GM19324 (cell line): ENCODE measurements around the gene BUD13.

Experiments used
- ATAC-seq: cut with Tn5 transposase; IDR thresholded peaks from one replicate; pipeline ENCODE4 v1.9.1; 2021; ENCODE audit warnings: mild to moderate bottlenecking, moderate library complexity; ENCODE audit not compliant: unreplicated experiment, low FRiP score

BUD13 gene

DNA sequence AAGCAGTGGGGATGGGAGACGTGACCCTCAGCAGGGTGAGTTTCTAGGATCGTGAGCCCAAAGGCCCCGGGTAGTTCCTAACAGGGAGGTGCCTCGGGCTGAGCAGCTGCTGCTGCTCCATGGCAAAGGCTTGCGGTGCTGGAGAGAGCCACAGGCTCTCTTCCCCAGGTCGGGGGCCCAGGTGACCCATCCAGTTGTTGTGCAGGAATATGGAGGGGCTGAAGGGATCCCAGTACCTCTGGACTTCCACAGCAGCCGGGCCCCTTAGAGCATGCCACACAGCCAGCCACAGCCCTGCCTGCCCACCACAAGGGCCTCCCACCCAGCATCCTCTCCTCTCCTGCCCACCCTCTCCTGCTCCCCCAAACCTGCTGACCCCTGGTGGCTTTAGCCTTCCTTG, 49.3 kb downstream of the BUD13 start:
- no peak for ATAC-seq

DNA sequence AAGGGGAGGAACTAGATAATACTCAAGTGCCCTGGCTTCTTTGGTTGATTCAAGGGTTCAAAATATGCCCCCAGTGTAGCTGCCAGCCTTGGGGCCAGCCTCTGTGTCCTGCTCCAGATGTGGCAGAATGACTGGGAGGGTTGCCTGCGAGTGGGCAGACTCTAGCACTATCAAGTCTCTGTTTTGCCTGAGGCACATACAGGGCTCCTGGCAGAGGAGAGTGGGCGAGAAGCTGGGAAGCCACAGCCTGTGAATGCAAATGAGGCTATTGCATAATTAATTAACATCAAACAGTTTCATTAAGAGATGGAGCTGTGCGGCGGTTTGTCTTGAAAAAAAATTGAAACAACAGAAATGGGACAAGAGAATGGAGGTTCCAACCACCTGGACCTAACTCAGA, 50.8 kb downstream of the BUD13 start:
- no peak for ATAC-seq

DNA sequence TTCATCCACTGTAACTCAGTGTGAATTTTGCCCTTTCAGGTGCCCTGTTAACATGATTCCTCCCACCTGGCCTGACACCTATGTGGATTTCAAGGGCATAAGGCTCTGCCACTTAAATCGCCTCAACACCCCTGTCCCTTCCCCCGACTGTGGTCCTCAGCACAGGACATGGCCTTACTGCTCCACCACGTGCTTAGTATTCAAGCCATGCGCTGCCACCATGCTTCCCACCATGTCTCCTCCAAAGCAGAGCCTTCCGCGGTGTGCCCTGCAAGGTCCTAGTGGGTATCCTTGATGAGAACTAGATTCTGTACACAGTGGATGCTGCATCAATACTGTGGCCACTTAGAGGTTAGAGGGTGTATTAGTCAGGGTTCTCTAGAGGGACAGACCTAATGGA, 51.9 kb downstream of the BUD13 start:
- no peak for ATAC-seq

DNA sequence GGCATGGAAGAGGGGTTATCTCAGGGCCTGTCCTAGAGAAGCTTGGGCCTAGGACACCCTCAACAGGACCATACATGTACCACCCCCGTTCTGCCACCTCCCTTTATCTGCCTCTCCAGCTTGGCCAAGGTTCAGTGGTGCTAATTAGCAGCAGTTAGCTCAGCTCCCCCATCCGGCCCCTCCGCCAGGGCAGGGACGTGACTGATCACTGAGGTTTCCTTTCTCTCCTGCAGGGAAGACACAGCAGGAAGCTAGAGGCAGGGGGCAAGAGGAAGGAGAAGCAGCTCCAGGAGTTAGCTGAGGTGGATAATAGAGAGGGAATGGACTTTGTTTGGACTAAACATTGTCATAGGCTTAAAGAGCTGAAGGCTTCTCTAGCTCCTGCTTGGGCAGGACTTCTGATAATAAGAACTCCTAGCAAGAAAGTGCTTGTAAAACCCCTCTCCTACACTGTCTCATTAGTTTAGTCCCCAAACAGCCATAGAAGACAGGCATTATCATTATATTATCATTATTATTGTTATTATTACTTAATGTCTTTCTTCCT, 53.8 kb downstream of the BUD13 start:
- ATAC-seq: no peak

DNA sequence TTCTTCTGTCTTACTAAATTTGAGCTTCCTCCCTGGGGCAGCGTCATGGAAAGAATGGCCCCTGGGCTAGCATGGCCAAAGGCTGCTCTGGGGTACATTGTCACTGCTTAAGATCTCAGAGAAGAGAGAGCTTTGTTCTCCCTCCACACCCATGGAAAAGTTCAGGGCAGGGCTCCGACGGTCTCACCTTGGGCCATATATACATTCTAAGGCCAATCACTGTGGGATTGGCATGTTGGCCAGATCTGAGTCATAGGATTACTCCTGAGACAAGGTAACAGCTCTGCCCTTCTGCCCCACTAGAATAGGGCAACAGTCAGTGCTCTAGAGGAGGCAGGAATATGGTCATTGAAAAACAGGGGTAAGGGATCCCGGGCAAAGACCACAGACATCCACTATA, 56.2 kb downstream of the BUD13 start:
- no peak for ATAC-seq

DNA sequence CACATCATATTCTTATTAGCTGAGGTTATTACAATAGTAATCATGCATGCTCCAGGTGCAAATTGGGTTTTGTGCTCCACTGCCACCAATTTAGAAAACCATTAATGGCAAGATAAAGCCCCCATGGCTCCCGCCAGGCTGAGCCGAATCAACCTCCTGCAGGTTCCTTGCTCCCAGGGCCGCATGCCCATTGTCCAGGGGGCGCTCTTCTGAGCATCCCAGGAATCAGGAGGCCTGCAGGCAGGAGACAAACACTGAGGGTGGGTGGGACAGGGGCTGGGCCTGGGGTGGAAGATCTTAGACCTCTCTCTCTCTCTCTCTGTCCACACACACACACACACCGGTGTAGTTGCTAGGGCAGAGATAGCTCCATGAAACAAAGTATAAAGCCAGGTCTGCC, 57.4 kb downstream of the BUD13 start:
- ATAC-seq: no peak

DNA sequence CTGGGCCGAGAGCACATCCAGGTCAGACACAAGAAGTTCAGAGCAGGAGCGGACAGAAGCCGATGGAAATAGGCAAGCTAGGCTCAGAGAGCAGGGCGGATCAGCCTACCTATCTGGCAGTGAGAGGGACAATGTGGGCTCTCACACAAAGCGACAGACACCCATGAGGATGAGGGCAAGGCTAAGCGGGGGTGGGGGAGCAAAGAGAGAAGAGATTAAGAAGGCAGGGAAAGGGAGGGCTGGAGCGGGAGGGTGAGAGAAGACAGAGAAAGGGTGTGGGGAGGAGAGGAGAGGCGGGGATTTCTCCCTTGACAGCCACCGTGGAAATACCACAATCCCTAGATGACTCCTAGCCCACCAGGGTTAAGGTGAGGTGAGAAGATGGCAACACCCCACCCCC, 57.9 kb downstream of the BUD13 start:
- ATAC-seq: no peak

DNA sequence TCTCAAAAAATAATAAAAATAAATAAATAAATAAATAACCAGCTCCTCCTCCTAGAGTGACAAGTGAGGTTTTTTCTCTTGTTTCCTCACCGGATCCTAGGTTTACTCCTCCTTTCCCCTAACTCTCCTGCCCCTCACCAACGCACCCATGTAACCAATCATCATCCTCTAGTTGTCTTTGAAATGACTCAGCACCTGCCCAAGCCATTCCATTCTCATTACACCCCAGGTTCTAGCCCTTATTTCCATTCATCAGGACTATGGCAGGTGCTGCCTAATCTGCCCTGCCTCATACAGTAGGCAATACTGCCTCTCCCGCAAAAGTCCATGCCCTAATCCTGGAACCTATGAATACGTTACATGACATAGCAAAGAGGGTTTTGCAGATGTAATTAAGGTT, 60.4 kb downstream of the BUD13 start:
- ATAC-seq: no peak

DNA sequence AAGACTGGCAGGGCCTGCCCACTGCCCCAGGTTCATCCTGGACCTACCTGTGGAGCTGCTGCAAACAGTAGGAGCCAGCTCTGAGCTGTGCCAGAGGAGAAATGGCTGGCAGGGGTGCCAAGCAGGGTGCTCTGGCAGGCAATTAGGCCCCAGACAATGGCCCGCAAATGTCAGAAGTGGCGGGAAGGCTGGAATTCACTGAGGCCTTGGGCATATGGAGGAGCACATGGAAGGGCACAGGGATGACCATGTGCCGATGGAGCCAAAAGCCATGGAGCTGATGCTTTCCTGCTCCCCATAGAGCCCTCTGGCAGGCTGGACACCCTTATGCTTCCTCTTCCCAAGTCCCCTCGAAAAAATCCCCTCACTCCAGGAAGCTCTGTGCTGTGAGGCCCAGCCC, 62.0 kb downstream of the BUD13 start:
- no peak for ATAC-seq

DNA sequence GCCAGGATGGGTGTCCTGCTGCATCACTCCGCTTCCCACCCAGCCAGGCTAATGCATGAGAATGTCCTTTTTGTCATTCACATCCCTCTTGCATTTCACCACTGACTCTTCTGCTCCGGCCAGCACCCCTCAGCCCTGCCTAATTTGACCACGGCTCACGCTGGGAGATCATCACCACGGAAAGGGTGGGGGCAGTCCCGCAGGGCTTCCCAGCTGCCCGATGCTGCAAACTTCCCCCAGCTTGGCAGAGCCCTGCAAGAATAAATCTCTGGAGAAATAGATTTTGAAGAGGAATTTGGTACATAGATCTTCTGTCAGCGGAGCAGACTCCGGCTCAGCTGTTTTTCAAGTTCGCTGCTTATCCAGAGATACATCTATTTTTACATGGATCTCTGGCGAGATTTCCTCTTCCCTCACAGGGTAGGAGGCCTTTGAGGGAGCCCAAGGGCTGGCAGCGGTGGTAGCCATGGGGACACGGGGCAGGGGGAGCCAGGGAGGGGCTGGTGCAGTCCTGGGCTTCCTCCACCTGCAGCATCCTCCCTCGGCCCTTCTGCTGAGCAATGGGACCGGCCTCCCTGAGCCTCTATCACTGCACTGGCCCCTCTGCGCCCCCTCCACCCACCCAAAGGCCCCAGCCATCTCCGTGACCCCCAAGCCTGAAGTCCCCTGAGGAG, 62.6 kb downstream of the BUD13 start:
- no peak for ATAC-seq

DNA sequence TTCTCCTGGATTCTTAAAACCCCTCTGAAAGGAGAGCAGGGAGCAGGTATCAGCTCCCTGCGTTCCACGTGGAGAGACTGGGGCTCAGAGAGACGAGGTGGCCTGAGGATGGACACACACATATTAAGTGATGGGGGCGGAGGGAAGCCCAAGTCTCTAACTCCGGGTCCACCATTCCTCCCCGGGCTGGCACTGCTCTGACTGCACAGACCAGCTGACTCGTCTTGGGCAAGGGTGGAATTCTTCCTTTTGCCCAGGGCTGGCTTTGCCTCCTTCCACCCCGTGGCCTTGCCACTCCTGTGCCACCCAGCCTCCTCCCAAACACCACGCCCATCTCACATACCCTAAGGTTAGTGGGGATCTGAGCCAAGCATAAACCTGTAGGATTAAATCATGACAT, 65.0 kb downstream of the BUD13 start:
- ATAC-seq: no peak

DNA sequence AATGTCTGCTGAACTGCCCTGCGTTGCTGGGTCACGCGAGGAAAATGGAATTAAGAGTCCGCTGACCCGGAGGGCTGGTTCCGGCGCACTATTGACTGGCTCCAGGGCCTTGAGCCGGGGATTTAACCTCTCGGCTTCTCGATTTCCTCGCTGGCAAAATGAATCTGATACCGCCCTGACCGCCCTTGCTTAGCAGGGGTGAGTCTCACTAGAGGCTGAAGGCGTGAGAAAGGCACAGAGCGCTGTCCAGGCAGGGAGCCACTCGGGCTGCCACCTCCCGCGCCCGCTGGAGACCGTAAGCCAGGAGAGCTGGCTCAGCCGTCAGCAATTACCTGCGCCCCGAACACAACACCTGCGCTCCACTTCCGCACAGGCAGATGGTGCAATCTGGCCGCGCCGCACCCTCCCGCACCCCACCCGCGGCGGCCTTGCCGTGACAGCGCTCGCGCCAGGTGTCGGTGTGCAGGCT, 65.6 kb downstream of the BUD13 start:
- no peak for ATAC-seq

DNA sequence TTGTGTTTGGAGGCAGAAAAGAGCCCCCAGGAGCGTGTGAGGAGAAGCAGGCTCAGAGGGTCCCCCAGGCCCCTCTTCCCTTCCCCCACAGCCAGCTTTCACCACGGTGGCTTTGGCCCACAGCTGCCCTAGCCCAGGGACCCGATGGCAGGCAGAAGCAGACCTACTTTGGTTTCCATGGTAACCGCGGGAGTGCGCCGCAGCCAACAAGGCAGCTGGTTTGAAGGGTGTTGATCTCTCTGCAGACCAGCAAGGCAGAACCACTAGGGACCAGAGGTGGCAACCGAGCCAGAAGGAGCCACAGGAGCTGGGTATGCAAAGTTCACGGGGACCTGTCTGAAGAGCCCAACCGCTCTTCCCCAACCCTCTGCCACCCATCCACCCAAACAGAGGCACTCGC, 69.4 kb downstream of the BUD13 start:
- no peak for ATAC-seq

DNA sequence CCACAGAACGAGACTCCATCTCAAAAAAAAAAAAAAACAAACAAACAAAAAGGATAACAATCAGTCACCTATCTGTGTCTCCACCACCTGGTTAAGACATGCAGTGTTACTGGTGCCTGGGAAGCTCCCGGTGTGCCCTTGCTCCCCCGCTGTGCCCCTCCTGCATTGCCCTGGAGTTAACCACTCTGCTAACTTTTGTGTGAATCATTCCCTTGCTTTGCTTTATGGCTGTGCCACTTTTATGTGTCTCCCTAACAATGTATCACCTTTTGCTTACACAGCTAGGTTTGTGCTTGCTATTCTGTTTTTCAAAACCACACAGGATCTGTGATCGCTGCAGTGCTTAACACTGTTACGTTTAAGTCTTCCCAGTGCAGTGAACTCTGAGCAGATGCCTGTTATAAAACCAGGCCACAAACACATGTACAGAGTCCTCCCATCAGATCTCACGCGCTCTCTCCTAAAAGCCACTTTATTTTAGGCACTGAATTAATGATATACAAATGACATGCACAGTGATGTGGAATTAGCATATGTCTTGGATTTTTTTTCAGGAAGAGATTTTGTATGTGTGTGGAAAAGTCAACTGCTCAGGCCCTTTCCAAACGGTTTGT, 69.9 kb downstream of the BUD13 start:
- no peak for ATAC-seq

DNA sequence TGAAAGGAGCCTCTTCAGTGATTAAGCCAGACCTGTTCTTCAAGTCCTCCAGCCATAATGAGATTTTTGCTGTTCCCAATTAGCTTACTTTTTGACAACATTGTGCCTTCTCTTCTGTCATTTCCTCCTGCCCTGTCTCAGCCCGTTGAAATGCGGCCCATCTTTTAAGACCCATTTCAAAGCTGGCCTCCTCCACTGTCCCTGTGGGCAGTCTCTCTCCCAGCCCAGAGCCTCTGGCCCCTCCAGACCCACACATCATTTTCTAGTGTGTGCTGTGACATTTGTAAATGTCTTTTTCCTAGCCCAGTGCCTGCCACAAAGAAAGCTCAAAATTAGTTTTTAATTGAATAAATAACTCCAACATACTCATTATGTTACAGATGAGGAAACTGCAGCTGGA, 70.9 kb downstream of the BUD13 start:
- no peak for ATAC-seq

DNA sequence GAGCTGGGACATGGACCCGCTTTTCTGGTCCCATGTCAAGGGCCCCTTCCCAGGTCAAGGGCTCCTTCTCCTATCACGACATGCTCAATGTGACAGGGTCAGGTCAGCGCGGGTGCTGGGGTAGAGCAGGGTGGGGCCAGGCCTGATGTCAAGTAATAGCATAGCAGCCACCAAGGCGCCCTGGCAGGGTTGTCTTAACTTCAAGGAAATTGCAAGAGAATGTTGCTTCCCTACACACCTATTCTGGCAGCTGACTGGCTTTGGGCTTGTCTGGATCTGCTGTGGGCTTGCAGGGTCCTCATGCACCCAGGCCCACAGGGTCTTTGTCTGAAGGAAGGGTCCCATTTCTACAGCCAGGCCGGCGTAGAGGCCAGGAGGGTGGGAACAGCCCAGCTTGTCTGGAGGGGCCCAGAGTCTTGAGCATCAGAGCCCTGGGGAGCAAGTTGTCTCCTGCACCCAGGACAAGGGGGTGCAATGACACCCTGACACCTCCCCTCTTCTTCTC, 71.4 kb downstream of the BUD13 start:
- no peak for ATAC-seq

DNA sequence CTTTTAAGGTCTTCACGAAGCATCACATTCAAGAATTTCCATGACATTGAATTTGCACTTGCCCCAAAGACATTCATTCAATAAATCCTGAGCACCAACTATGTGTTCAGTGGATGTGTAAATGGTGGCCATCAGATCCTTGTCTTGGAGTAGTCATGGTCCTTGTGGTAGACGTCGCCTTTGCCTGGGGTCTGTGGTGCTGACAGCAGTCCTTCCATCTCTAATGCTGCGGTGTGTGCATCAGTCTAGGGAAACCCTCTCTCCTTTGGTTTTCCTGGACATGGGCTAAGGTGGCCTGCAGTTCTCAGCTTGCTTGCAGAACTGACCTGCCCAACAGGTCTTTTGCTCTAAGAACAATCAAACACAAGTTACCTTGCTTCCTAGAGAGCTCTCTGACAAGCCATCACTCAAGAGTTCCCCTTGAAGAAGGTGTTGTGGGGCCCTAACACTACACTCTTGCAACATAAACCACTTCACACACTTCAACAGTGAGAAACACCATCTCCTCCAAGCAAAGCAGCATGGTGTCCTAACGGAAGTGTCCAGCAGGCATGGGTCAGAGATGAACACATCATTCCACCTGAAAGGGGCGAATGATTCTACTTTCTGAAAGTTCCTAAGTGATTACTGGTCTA, 72.1 kb downstream of the BUD13 start:
- ATAC-seq: no peak
